PC-3 (cell line): Measurements from ENCODE around the gene DCHS2. TPM values are rescaled to one million over a fixed set of nuclear protein-coding genes. Genes with fewer than 3 reads are reported as not detected.

Experiments used
- ATAC-seq: fragments of 200-7000 bp; cut with Tn5 transposase; 2 replicates; pipeline ENCODE4 v1.9.1; 2020; ENCODE audit warnings: mild to moderate bottlenecking, moderate library complexity
- BruUV-seq: library from RNA; stranded (reverse); fragments of 400-500 nt; replicated peaks from 2 replicates; lab custom pipeline; 2021; lab: Mats Ljungman, UMichigan
- CTCF ChIA-PET: fragments of 300-600 bp; sonication (Branson Sonifier 250); formaldehyde crosslinking; loops from one replicate; lab custom pipeline; 2022; ENCODE audit warnings: antibody characterized with exemption; lab: Charles Lee
- POLR2A ChIA-PET: fragments of 300-600 bp; sonication (Branson Sonifier 250); formaldehyde crosslinking; loops from one replicate; lab custom pipeline; 2022; ENCODE audit warnings: antibody characterized with exemption; ENCODE audit not compliant: unreplicated experiment; lab: Charles Lee
- DNase-seq: peaks from one replicate; pipeline ENCODE4 v3.0.0-alpha.2; 2015
- H2AFZ ChIP-seq: fragments of 300-600 bp; sonication (generic); 2 replicates; pipeline ENCODE4 v1.6.0; 2016; ENCODE audit warnings: antibody characterized with exemption, low read length
- H3F3A ChIP-seq: fragments of 300-600 bp; sonication (generic); one replicate; pipeline ENCODE4 v1.6.0; 2017; ENCODE audit warnings: antibody characterized with exemption, low read length, control low read depth, mild to moderate bottlenecking; ENCODE audit not compliant: unreplicated experiment
- H3K27ac ChIP-seq: fragments of 300-600 bp; sonication (generic); 2 replicates; pipeline ENCODE4 v1.5.1; 2016; ENCODE audit warnings: mild to moderate bottlenecking, low read length
- H3K27me3 ChIP-seq: fragments of 300-600 bp; sonication (generic); 2 replicates; pipeline ENCODE4 v1.6.1; 2016; ENCODE audit warnings: low read length, mixed read lengths
- H3K36me3 ChIP-seq: fragments of 300-600 bp; sonication (generic); 2 replicates; pipeline ENCODE4 v1.6.1; 2016; ENCODE audit warnings: low read depth, mixed run types, low read length, mixed read lengths
- H3K4me1 ChIP-seq: fragments of 300-600 bp; sonication (generic); 2 replicates; pipeline ENCODE4 v1.5.1; 2016; ENCODE audit warnings: low read length; ENCODE audit not compliant: insufficient read depth
- H3K4me2 ChIP-seq: fragments of 300-600 bp; sonication (generic); 2 replicates; pipeline ENCODE4 v1.6.0; 2016; ENCODE audit warnings: low read length
- H3K4me3 ChIP-seq: fragments of 300-600 bp; sonication (generic); 2 replicates; pipeline ENCODE4 v1.5.1; 2016; ENCODE audit warnings: mild to moderate bottlenecking, low read length, mixed read lengths
- H3K79me2 ChIP-seq: fragments of 300-600 bp; sonication (generic); 2 replicates; pipeline ENCODE4 v1.6.1; 2017; ENCODE audit warnings: low read length, mixed read lengths
- H3K9ac ChIP-seq: fragments of 300-600 bp; sonication (generic); 2 replicates; pipeline ENCODE4 v1.6.0; 2016; ENCODE audit warnings: mild to moderate bottlenecking, low read length
- H3K9me2 ChIP-seq: fragments of 300-600 bp; sonication (generic); replicated peaks from 2 replicates; pipeline ENCODE4 v1.6.1; 2016; ENCODE audit warnings: mixed run types, low read length, mixed read lengths
- H3K9me3 ChIP-seq: fragments of 300-600 bp; sonication (generic); 2 replicates; pipeline ENCODE4 v1.6.1; 2016; ENCODE audit warnings: low read length, mixed read lengths
- H4K20me1 ChIP-seq: fragments of 300-600 bp; sonication (generic); 2 replicates; pipeline ENCODE4 v1.6.1; 2016; ENCODE audit warnings: low read length, mixed read lengths
- CTCF ChIP-seq: fragments of 300-600 bp; sonication (generic); conservative IDR thresholded peaks from 2 replicates; pipeline ENCODE4 v1.5.1; 2017; ENCODE audit warnings: antibody characterized with exemption, low read depth, mild to moderate bottlenecking, low read length
- EZH2 ChIP-seq: fragments of 300-600 bp; sonication (generic); IDR thresholded peaks from one replicate; pipeline ENCODE4 v1.6.1; 2017; ENCODE audit warnings: antibody characterized with exemption, mild to moderate bottlenecking, low read length; ENCODE audit not compliant: unreplicated experiment
- EZH2phosphoT487 ChIP-seq: fragments of 300-600 bp; sonication (generic); IDR thresholded peaks from 2 replicates; pipeline ENCODE4 v1.6.1; 2018; ENCODE audit warnings: mild to moderate bottlenecking, antibody characterized with exemption, low read length, borderline replicate concordance
- intact Hi-C: fragments of 100-400 bp; cut with micrococcal nuclease; formaldehyde crosslinking; loops from 2 replicates; pipeline ENCODE4 v1.9.0; 2023
- total RNA-seq: library from RNA; depleted of rRNA; stranded (reverse); fragments of >200 nt; gene quantifications from 2 replicates; pipeline ENCODE4 v1.2.3, GENCODE V29; 2014

DCHS2 gene
- total RNA-seq, 1 experiment from 2014 or later = 0.22 TPM

- Histone ChIP-seq H3K4me2 (no peak overlapping the region), H3K4me3 (no peak overlapping the region), H3K9ac (no peak overlapping the region), H3K9me2 (no peaks in the 10 kb centered on the region), H3K9me3 (no peaks in the 10 kb centered on the region), H3K79me2 (no peaks in the 10 kb centered on the region), H4K20me1 (no peaks in the 10 kb centered on the region), H3K36me3 (no peaks in the 10 kb centered on the region), H3K27ac (no peak overlapping the region), H3K4me1 (no peaks in the 10 kb centered on the region; the same call in 1 of the 2 replicates), H3F3A (no peaks in the 10 kb centered on the region), H3K27me3 (0 out of 2 replicates have a peak, but pooled peaks cover 14% of the 10 kb centered on the region), H2AFZ (no peak overlapping the region)
- ChIA-PET CTCF (no interaction called here), POLR2A (no interaction called here)
- TF ChIP-seq EZH2 (no peak), EZH2phosphoT487 (no peak), CTCF (no peak)
- DNase-seq (no peak), ATAC-seq (no peak)
- BruUV-seq = no TSS peak
- intact Hi-C loops = no loop called here
Observed at GRCh38 chr4:154414796-154415195, 76.8 kb downstream of the DCHS2 start.

- Histone ChIP-seq H4K20me1 (no peaks in the 10 kb centered on the region), H3K4me2 (no peak overlapping the region), H3K27me3 (0 out of 2 replicates have a peak, but pooled peaks cover 14% of the 10 kb centered on the region), H3K4me3 (no peak overlapping the region), H3K9me2 (no peaks in the 10 kb centered on the region), H3K9ac (no peak overlapping the region), H3K36me3 (no peaks in the 10 kb centered on the region), H3K9me3 (no peaks in the 10 kb centered on the region), H3K27ac (no peak overlapping the region), H3F3A (no peaks in the 10 kb centered on the region), H3K4me1 (no peaks in the 10 kb centered on the region; the same call in 1 of the 2 replicates), H3K79me2 (no peaks in the 10 kb centered on the region), H2AFZ (no peak overlapping the region)
- CTCF ChIA-PET = no interaction called here
- no TSS peak for BruUV-seq
- no peak for DNase-seq
- ATAC-seq = no peak
- POLR2A ChIA-PET = no interaction called here
- TF ChIP-seq CTCF (no peak), EZH2phosphoT487 (no peak), EZH2 (no peak)
- intact Hi-C loops = no loop called here
Observed at GRCh38 chr4:154414371-154414770, 77.2 kb downstream of the DCHS2 start.

- Histone ChIP-seq H3K4me1 (no peaks in the 10 kb centered on the region), H3K27ac (no peak overlapping the region), H2AFZ (no peak overlapping the region), H3K79me2 (no peaks in the 10 kb centered on the region), H3K4me2 (no peak overlapping the region), H3K27me3 (peaks cover 5% of the 10 kb centered on the region; the same call in 1 of the 2 replicates), H3K36me3 (no peaks in the 10 kb centered on the region), H3K9me2 (no peaks in the 10 kb centered on the region), H4K20me1 (no peaks in the 10 kb centered on the region), H3F3A (no peaks in the 10 kb centered on the region), H3K9me3 (no peaks in the 10 kb centered on the region), H3K9ac (no peak overlapping the region), H3K4me3 (no peak overlapping the region)
- ATAC-seq = no peak
- ChIA-PET POLR2A (no interaction called here), CTCF (no interaction called here)
- intact Hi-C loops = no loop called here
- TF ChIP-seq EZH2phosphoT487 = no peak
- no peak for TF ChIP-seq CTCF
- no peak for TF ChIP-seq EZH2
- DNase-seq = no peak
- BruUV-seq = no TSS peak
Observed at GRCh38 chr4:154407443-154407842, 84.2 kb downstream of the DCHS2 start.
